DMS153 treated with DMSO at 0.1 percent for 48 hours (cell line): Measurements from ENCODE around the gene NINJ2.

ENCODE experiments used
- DNase-seq: peaks from one replicate; lab custom pipeline; 2025; ENCODE audit not compliant: unreplicated experiment; lab: John Stamatoyannopoulos, UW

NINJ2 gene

GRCh38 chr12:535396-535795 lies 127.8 kb downstream of the NINJ2 start:
- DNase-seq: no peak

- DNase-seq: no peak
Observed at GRCh38 chr12:534216-534615, 129.0 kb downstream of the NINJ2 start.

- DNase-seq: no peak
Observed at GRCh38 chr12:533718-534117, 129.5 kb downstream of the NINJ2 start.

- no peak for DNase-seq
Observed at GRCh38 chr12:532908-533565, 130.2 kb downstream of the NINJ2 start.

GRCh38 chr12:531951-532585 lies 131.2 kb downstream of the NINJ2 start:
- no peak for DNase-seq

GRCh38 chr12:530821-531220 lies 132.4 kb downstream of the NINJ2 start:
- DNase-seq: no peak

GRCh38 chr12:530308-530707 lies 132.9 kb downstream of the NINJ2 start:
- DNase-seq: no peak

GRCh38 chr12:527729-528128 lies 135.5 kb downstream of the NINJ2 start:
- no peak for DNase-seq

- no peak for DNase-seq
Observed at GRCh38 chr12:527241-527640, 136.0 kb downstream of the NINJ2 start.

GRCh38 chr12:526089-526488 lies 137.2 kb downstream of the NINJ2 start:
- DNase-seq: no peak

GRCh38 chr12:524167-524951 lies 138.9 kb downstream of the NINJ2 start:
- no peak for DNase-seq

GRCh38 chr12:522692-523378 lies 140.4 kb downstream of the NINJ2 start:
- no peak for DNase-seq

- DNase-seq: no peak
Observed at GRCh38 chr12:520119-520518, 143.1 kb downstream of the NINJ2 start.

- DNase-seq: no peak
Observed at GRCh38 chr12:517538-517937, 145.7 kb downstream of the NINJ2 start.
